ENCODE measurements around the gene KNTC1.
A peak's percentile ranks its signal among the peaks of the same experiment; 100 is the strongest.

The KNTC1 gene, protein sequence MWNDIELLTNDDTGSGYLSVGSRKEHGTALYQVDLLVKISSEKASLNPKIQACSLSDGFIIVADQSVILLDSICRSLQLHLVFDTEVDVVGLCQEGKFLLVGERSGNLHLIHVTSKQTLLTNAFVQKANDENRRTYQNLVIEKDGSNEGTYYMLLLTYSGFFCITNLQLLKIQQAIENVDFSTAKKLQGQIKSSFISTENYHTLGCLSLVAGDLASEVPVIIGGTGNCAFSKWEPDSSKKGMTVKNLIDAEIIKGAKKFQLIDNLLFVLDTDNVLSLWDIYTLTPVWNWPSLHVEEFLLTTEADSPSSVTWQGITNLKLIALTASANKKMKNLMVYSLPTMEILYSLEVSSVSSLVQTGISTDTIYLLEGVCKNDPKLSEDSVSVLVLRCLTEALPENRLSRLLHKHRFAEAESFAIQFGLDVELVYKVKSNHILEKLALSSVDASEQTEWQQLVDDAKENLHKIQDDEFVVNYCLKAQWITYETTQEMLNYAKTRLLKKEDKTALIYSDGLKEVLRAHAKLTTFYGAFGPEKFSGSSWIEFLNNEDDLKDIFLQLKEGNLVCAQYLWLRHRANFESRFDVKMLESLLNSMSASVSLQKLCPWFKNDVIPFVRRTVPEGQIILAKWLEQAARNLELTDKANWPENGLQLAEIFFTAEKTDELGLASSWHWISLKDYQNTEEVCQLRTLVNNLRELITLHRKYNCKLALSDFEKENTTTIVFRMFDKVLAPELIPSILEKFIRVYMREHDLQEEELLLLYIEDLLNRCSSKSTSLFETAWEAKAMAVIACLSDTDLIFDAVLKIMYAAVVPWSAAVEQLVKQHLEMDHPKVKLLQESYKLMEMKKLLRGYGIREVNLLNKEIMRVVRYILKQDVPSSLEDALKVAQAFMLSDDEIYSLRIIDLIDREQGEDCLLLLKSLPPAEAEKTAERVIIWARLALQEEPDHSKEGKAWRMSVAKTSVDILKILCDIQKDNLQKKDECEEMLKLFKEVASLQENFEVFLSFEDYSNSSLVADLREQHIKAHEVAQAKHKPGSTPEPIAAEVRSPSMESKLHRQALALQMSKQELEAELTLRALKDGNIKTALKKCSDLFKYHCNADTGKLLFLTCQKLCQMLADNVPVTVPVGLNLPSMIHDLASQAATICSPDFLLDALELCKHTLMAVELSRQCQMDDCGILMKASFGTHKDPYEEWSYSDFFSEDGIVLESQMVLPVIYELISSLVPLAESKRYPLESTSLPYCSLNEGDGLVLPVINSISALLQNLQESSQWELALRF (N-terminal part only)

DNA sequence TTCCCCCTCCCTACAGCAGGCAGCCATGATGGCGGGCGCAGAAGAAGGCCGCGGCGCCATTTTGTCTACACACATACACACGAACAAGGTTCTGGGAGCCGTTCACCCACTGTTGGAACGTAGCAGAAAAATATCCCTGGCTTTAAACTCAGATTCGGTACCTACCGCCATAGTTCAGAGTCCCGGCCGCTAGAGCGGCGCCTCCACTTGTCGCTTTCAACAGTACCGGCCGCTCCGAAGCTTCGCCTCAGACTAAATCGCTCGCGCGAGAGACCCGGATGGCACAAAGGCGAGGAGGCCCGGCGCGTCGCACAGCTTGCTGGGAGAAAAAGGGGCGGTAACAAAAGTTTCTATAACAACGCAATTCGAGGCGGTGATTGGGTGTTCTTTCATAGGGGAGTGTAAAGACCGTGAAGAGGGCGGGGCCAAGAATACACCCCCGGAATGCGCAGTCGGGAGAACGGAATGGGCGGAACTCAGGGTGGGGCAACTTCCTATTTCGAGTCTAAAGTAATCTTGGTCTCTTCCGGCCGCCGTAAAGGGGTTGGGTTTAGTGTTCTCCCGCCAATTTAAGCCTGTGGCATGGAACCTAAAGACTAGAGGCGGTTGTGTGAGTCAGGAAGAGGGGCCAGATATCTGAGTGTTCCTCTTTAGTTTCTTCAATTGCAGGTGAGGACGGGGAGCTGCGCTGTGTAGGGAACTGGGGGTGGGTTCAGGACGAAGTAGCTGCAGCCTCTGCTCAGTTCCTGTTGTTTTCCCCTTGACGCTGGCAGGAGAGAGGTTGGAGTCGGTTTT is at the start of gene KNTC1, which contains the start of gene RSRC2:
Gene KNTC1 (plus strand): TSS at position 567 of the 795 bp plus-strand sequence. CDS start 2,815 bp downstream, outside the sequence.
Gene RSRC2 (minus strand): TSS at position 254 of the 795 bp plus-strand sequence. CDS start 83 bp downstream, at position 171.
- Histone ChIP-seq H3K4me2 (ENCODE audit: low read depth, low read length) (peak within 1 kb of the TSS; percentile 59), H3K9ac (ENCODE audit: low read length) (peak within 1 kb of the TSS; percentile 95), H3K4me1 (ENCODE audit: low read length) (peaks cover 5% of the 10 kb centered on the region; the same call in 1 of the 2 replicates), H2AFZ (ENCODE audit: low read length) (peak within 1 kb of the TSS; percentile 61; the same call in 1 of the 2 replicates), H3K27me3 (replicated peaks; ENCODE audit: insufficient read depth, low read length) (no peaks in the 10 kb centered on the region), H3K27ac (ENCODE audit: low read length) (peak within 1 kb of the TSS; percentile 92), H3F3A (ENCODE audit: insufficient read depth, low read length) (no peaks in the 10 kb centered on the region), H3K9me2 (replicated peaks; ENCODE audit: insufficient read depth, low read length) (no peaks in the 10 kb centered on the region), H3K9me3 (replicated peaks; ENCODE audit: insufficient read depth, low read length) (no peaks in the 10 kb centered on the region), H3K36me3 (replicated peaks; ENCODE audit: insufficient read depth, low read length) (no peaks in the 10 kb centered on the region; the same call in none of the 2 replicates), H4K20me1 (ENCODE audit: insufficient read depth, low read length) (peaks cover 9% of the 10 kb centered on the region; the same call in 1 of the 2 replicates), H3K79me2 (ENCODE audit: low read length) (peaks cover 90% of the 10 kb centered on the region), H3K4me3 (ENCODE audit: low read length) (peak within 1 kb of the TSS; percentile 83)
- peak; percentile 96 for DNase-seq
- TF ChIP-seq EZH2 (optimal IDR thresholded peaks at IDR 0.05; ENCODE audit: low read depth, low read length) (no peak), EZH2phosphoT487 (IDR thresholded peaks at IDR 0.05; ENCODE audit: low read length) (no peak)
- TF ChIP-seq, protein P1, sequence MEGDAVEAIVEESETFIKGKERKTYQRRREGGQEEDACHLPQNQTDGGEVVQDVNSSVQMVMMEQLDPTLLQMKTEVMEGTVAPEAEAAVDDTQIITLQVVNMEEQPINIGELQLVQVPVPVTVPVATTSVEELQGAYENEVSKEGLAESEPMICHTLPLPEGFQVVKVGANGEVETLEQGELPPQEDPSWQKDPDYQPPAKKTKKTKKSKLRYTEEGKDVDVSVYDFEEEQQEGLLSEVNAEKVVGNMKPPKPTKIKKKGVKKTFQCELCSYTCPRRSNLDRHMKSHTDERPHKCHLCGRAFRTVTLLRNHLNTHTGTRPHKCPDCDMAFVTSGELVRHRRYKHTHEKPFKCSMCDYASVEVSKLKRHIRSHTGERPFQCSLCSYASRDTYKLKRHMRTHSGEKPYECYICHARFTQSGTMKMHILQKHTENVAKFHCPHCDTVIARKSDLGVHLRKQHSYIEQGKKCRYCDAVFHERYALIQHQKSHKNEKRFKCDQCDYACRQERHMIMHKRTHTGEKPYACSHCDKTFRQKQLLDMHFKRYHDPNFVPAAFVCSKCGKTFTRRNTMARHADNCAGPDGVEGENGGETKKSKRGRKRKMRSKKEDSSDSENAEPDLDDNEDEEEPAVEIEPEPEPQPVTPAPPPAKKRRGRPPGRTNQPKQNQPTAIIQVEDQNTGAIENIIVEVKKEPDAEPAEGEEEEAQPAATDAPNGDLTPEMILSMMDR (IDR thresholded peaks at IDR 0.05; ENCODE audit: low read length): no peak

DNA sequence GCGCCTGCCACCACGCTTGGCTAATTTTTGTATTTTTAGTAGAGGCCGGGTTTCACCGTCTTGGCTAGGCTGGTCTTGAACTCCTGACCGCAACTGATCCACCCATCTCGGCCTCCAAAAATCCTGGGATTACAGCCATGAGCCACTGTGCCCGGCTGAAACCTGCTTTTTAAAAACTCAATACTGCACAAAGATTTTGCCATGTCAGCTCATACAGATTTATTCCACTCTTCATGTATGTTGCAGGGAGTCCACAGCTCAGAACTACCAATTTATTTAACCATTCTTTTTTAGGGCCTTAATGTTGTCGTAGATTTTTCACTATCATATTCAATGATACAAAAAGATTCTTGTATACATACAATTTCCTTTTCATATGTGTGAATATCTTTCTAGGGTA is 46.3 kb upstream of the KNTC1 start:
- TF ChIP-seq EZH2 (optimal IDR thresholded peaks at IDR 0.05; ENCODE audit: low read depth, low read length) (no peak), EZH2phosphoT487 (IDR thresholded peaks at IDR 0.05; ENCODE audit: low read length) (no peak)
- TF ChIP-seq, protein P1 (IDR thresholded peaks at IDR 0.05; ENCODE audit: low read length): no peak
- Histone ChIP-seq H3K27me3 (replicated peaks; ENCODE audit: insufficient read depth, low read length) (no peaks in the 10 kb centered on the region), H3K4me2 (ENCODE audit: low read depth, low read length) (no peak overlapping the region), H3K9ac (ENCODE audit: low read length) (no peak overlapping the region), H3K27ac (ENCODE audit: low read length) (no peak overlapping the region), H4K20me1 (ENCODE audit: insufficient read depth, low read length) (no peaks in the 10 kb centered on the region), H3K4me3 (ENCODE audit: low read length) (no peak overlapping the region), H3K4me1 (ENCODE audit: low read length) (no peaks in the 10 kb centered on the region), H2AFZ (ENCODE audit: low read length) (no peak overlapping the region), H3K9me3 (replicated peaks; ENCODE audit: insufficient read depth, low read length) (no peaks in the 10 kb centered on the region), H3F3A (ENCODE audit: insufficient read depth, low read length) (no peaks in the 10 kb centered on the region), H3K36me3 (replicated peaks; ENCODE audit: insufficient read depth, low read length) (no peaks in the 10 kb centered on the region; the same call in 1 of the 2 replicates), H3K79me2 (ENCODE audit: low read length) (no peaks in the 10 kb centered on the region), H3K9me2 (replicated peaks; ENCODE audit: insufficient read depth, low read length) (no peaks in the 10 kb centered on the region)
- DNase-seq: no peak

Measured in MM.1S (cell line).